CD14-positive monocyte (primary cell): ENCODE results near the gene DIPK2B. TPM values are rescaled to one million over a fixed set of nuclear protein-coding genes. Genes with fewer than 3 reads are reported as not detected.

Experiments
- DNase-seq, 3 donors: peaks; one replicate each; pipeline ENCODE4 v3.0.0-alpha.2; 2011 to 2022
- H2AFZ ChIP-seq: 2 replicates; pipeline ENCODE4 v1.6.0; 2012; ENCODE audit warnings: mild to moderate bottlenecking, low read depth, low read length, inconsistent platforms; ENCODE audit not compliant: insufficient read depth, poor library complexity, severe bottlenecking
- H3K27ac ChIP-seq, 2 donors: 1 replicate in 1 of 2; 2 replicates in 1 of 2; pipeline ENCODE4 v1.5.1; 2012 to 2013; ENCODE audit warnings: low read length in 2 of 2, control low read depth in 1 of 2, inconsistent platforms in 1 of 2, low read depth in 1 of 2, mild to moderate bottlenecking in 1 of 2
- H3K27me3 ChIP-seq, 2 donors: one replicate each; pipeline versions ENCODE4 v1.6.0 to v1.6.1; 2011 to 2013; ENCODE audit warnings: low read length in 2 of 2; ENCODE audit not compliant: control insufficient read depth in 2 of 2, insufficient read depth in 2 of 2
- H3K36me3 ChIP-seq, 2 donors: replicated peaks in 1 of 2; 1 replicate in 1 of 2; 2 replicates in 1 of 2; pipeline versions ENCODE4 v1.5.1 to v1.6.1; 2012 to 2013; ENCODE audit warnings: low read length in 2 of 2, control low read depth in 1 of 2, inconsistent platforms in 1 of 2, mild to moderate bottlenecking in 1 of 2; ENCODE audit not compliant: insufficient read depth in 2 of 2, control insufficient read depth in 1 of 2
- H3K4me1 ChIP-seq, 2 donors: 1 replicate in 1 of 2; 2 replicates in 1 of 2; pipeline versions ENCODE4 v1.5.1 to v1.6.1; 2012 to 2013; ENCODE audit warnings: low read length in 2 of 2, control low read depth in 1 of 2, inconsistent platforms in 1 of 2, mild to moderate bottlenecking in 1 of 2, moderate library complexity in 1 of 2; ENCODE audit not compliant: insufficient read depth in 2 of 2, control insufficient read depth in 1 of 2
- H3K4me2 ChIP-seq: replicated peaks from 2 replicates; pipeline ENCODE3; 2012; ENCODE audit warnings: low read length, moderate library complexity, mild to moderate bottlenecking; ENCODE audit not compliant: poor library complexity, severe bottlenecking; ENCODE audit errors: extremely low read depth
- H3K4me3 ChIP-seq, 3 experiments: fragments of 200-600 bp in 1 of 3; sonication (generic) in 1 of 3; replicated peaks in 1 of 3; 1 replicate in 2 of 3; 2 replicates in 1 of 3; pipeline ENCODE4 v1.5.1; 2011 to 2013; ENCODE audit warnings: low read length in 3 of 3, mild to moderate bottlenecking in 3 of 3, control low read depth in 2 of 3, low read depth in 2 of 3, inconsistent platforms in 1 of 3, moderate library complexity in 1 of 3
- H3K79me2 ChIP-seq: 2 replicates; pipeline ENCODE4 v1.6.0; 2012; ENCODE audit warnings: mild to moderate bottlenecking, control low read depth, inconsistent platforms, low read length, moderate library complexity; ENCODE audit not compliant: insufficient read depth
- H3K9ac ChIP-seq: 2 replicates; pipeline ENCODE4 v1.6.0; 2017; ENCODE audit warnings: low read length, mild to moderate bottlenecking; ENCODE audit not compliant: insufficient read depth, poor library complexity, severe bottlenecking
- H3K9me3 ChIP-seq, 2 donors: replicated peaks in 1 of 2; 1 replicate in 1 of 2; 2 replicates in 1 of 2; pipeline versions ENCODE4 v1.5.1 to v1.6.1; 2012 to 2013; ENCODE audit warnings: low read length in 2 of 2, control low read depth in 1 of 2; ENCODE audit not compliant: control insufficient read depth in 1 of 2, insufficient read depth in 1 of 2
- H4K20me1 ChIP-seq: 2 replicates; pipeline ENCODE4 v1.6.0; 2012; ENCODE audit warnings: mild to moderate bottlenecking, low read length, control low read depth, moderate library complexity; ENCODE audit not compliant: insufficient read depth
- H3K27ac Mint-ChIP-seq, 7 donors: one replicate each; pipeline ENCODE4 v1.8.0; 2020; ENCODE audit warnings: mild to moderate bottlenecking in 7 of 7, mixed read lengths in 7 of 7, moderate library complexity in 6 of 7, inconsistent platforms in 2 of 7
- H3K27me3 Mint-ChIP-seq, 3 donors: one replicate each; pipeline ENCODE4 v1.8.0; 2021 to 2022; ENCODE audit warnings: low read depth in 3 of 3, mild to moderate bottlenecking in 3 of 3, mixed read lengths in 3 of 3, moderate library complexity in 3 of 3, inconsistent platforms in 1 of 3
- H3K36me3 Mint-ChIP-seq, 2 donors: one replicate each; pipeline ENCODE4 v1.8.0; 2020; ENCODE audit warnings: mixed read lengths in 2 of 2, inconsistent platforms in 1 of 2, mild to moderate bottlenecking in 1 of 2
- H3K4me1 Mint-ChIP-seq: one replicate; pipeline ENCODE4 v1.8.0; 2020; ENCODE audit warnings: mild to moderate bottlenecking, mixed read lengths
- H3K4me3 Mint-ChIP-seq, 2 donors: one replicate each; pipeline ENCODE4 v1.8.0; 2020; ENCODE audit warnings: mild to moderate bottlenecking in 2 of 2, mixed read lengths in 2 of 2, moderate library complexity in 1 of 2
- H3K9me3 Mint-ChIP-seq, 7 donors: one replicate each; pipeline ENCODE4 v1.8.0; 2020 to 2022; ENCODE audit warnings: mixed read lengths in 7 of 7, mild to moderate bottlenecking in 6 of 7, moderate library complexity in 6 of 7, inconsistent platforms in 2 of 7
- WGBS: methylation state at CpG from one replicate; pipeline ENCODE4 v1.1.5; 2013; ENCODE audit warnings: missing lambda C conversion rate; ENCODE audit not compliant: insufficient coverage; 5-methylcytosine and 5-hydroxymethylcytosine counted together
- intact Hi-C, 2 donors: fragments of 100-400 bp; cut with micrococcal nuclease; formaldehyde crosslinking; loops; one replicate each; pipeline versions ENCODE4 v1.15.0 to v1.15.1; 2023
- polyA plus RNA-seq, 3 donors: library from polyadenylated mRNA; depleted of rRNA in 1 of 3; unstranded in 2 of 3; stranded (reverse) in 1 of 3; fragments of 300-500 nt in 2 of 3; fragments of >200 nt in 1 of 3; fragmentation: Illumina TruSeq in 2 of 3; gene quantifications; 1 replicate in 2 of 3; 2 replicates in 1 of 3; pipeline ENCODE4 v1.2.3, GENCODE V29; 2012 to 2021
- TF ChIP-seq, protein P1 (sequence below): fragments of 200-600 bp; IDR thresholded peaks from one replicate; pipeline ENCODE4 v1.8.0; 2022; ENCODE audit warnings: antibody characterized with exemption, mild to moderate bottlenecking

DIPK2B gene
- polyA plus RNA-seq, 3 donors, result not detected

DNA sequence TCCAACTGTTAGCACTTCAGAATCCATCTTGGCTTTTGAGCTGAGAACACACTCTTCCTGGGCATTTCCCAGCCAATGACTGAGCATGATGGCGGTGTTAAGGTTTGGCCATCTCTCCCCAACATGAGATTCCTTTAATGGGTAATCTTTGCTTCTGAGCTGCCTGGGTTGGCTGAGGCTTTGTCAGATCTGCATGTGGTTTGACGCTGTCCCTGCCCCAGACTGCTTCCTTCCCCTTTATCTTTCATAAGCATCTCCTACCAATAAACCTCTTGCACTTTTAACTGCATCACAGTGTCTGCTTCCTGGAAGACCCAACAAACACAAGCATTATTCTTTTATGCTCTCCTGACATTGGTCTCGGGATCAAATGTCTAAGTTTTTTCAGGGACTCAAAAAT lies 31.5 kb upstream of the DIPK2B start:
- H3K9ac ChIP-seq, result no peak overlapping the region
- WGBS, result 0% methylated on average over 1 of the region's 3 CpGs
- no peaks in the 10 kb centered on the region for H3K79me2 ChIP-seq
- Mint-ChIP-seq H3K27ac (peak overlapping the region in 3 of 7 donors; percentile 6 to 30 (median 21)), H3K27me3 (peaks cover 0 to 6% (median 2%) of the 10 kb centered on the region in 3 donors), H3K4me3 (no peak overlapping the region), H3K36me3 (no peaks in the 10 kb centered on the region), H3K4me1 (peaks cover 49% of the 10 kb centered on the region), H3K9me3 (peaks cover 0 to 11% (median 2%) of the 10 kb centered on the region in 7 donors)
- H4K20me1 ChIP-seq, result no peaks in the 10 kb centered on the region
- intact Hi-C loops, result no loop called here
- H3K4me3 ChIP-seq, result no peak overlapping the region
- H3K4me2 ChIP-seq, result peak overlapping the region; percentile 4
- peaks cover 49 to 60% of the 10 kb centered on the region in 2 donors for H3K4me1 ChIP-seq
- no peaks in the 10 kb centered on the region for H3K27me3 ChIP-seq
- no peaks in the 10 kb centered on the region for H3K9me3 ChIP-seq
- DNase-seq, result peak; percentile 19 to 44 (median 39)
- H3K27ac ChIP-seq, result peak overlapping the region in 1 of 2 donors; percentile 7
- H2AFZ ChIP-seq, result no peak overlapping the region
- TF ChIP-seq, protein P1, sequence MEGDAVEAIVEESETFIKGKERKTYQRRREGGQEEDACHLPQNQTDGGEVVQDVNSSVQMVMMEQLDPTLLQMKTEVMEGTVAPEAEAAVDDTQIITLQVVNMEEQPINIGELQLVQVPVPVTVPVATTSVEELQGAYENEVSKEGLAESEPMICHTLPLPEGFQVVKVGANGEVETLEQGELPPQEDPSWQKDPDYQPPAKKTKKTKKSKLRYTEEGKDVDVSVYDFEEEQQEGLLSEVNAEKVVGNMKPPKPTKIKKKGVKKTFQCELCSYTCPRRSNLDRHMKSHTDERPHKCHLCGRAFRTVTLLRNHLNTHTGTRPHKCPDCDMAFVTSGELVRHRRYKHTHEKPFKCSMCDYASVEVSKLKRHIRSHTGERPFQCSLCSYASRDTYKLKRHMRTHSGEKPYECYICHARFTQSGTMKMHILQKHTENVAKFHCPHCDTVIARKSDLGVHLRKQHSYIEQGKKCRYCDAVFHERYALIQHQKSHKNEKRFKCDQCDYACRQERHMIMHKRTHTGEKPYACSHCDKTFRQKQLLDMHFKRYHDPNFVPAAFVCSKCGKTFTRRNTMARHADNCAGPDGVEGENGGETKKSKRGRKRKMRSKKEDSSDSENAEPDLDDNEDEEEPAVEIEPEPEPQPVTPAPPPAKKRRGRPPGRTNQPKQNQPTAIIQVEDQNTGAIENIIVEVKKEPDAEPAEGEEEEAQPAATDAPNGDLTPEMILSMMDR, result no peak
- no peaks in the 10 kb centered on the region for H3K36me3 ChIP-seq

GRCh38 chrX:45230410-45230809 lies 29.7 kb upstream of the DIPK2B start:
- H3K4me3 ChIP-seq, result peak overlapping the region in 1 of 3 experiments; percentile 18
- peak; percentile 15 to 47 (median 44) for DNase-seq
- H3K9me3 ChIP-seq, result no peaks in the 10 kb centered on the region
- Mint-ChIP-seq H3K4me3 (peak overlapping the region in 1 of 2 donors; percentile 46), H3K27ac (peak overlapping the region in 5 of 7 donors; percentile 36 to 82 (median 53)), H3K9me3 (peaks cover 0 to 11% (median 2%) of the 10 kb centered on the region in 7 donors), H3K4me1 (peaks cover 49% of the 10 kb centered on the region), H3K27me3 (peaks cover 0 to 6% (median 0%) of the 10 kb centered on the region in 3 donors), H3K36me3 (no peaks in the 10 kb centered on the region)
- H3K4me2 ChIP-seq, result peak overlapping the region; percentile 35
- H3K79me2 ChIP-seq, result no peaks in the 10 kb centered on the region
- WGBS, result 0% methylated on average over 1 of the region's 1 CpG
- TF ChIP-seq, protein P1, result no peak
- intact Hi-C loops, result no loop called here
- H3K9ac ChIP-seq, result no peak overlapping the region
- no peaks in the 10 kb centered on the region for H3K36me3 ChIP-seq
- no peaks in the 10 kb centered on the region for H4K20me1 ChIP-seq
- peaks cover 49 to 60% of the 10 kb centered on the region in 2 donors for H3K4me1 ChIP-seq
- H2AFZ ChIP-seq, result no peak overlapping the region
- no peak overlapping the region for H3K27ac ChIP-seq
- H3K27me3 ChIP-seq, result no peaks in the 10 kb centered on the region
